Neural progenitor cell (in vitro differentiated cells): ENCODE data around the gene MTR.

Experiments used
- EZH2 ChIP-seq: fragments of 200-600 bp; sonication (generic); IDR thresholded peaks from 2 replicates; pipeline ENCODE4 v1.6.1; 2017; ENCODE audit warnings: antibody characterized with exemption, mild to moderate bottlenecking, moderate library complexity
- EZH2phosphoT487 ChIP-seq: fragments of 200-600 bp; sonication (generic); IDR thresholded peaks from 2 replicates; pipeline ENCODE4 v1.6.1; 2017; ENCODE audit warnings: antibody characterized with exemption
- TF ChIP-seq, protein P1 (sequence below): fragments of 200-600 bp; sonication (generic); IDR thresholded peaks from 2 replicates; pipeline ENCODE4 v1.5.1; 2017; ENCODE audit warnings: antibody characterized with exemption, mild to moderate bottlenecking

DNA sequence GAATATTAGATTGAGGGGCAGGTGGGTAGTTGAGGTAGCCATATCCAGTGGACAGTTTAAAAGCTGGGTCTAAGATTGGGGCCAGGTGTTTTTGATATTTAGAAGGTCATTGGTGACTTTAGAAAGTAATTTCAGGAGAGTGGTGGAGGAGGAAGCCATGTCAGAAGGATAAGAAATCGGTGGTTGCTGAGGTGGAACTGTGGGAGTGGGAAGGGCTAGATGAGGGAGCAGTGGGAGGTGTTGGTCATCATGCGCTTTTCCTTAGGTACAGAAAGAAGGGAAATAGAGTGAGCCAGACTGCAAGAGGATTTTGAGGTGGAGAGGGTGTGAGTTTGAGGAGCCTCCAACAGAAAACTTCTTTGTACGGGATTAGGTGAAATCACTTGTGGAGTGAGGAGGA lies 7.2 kb downstream of the MTR start:
- TF ChIP-seq, protein P1, sequence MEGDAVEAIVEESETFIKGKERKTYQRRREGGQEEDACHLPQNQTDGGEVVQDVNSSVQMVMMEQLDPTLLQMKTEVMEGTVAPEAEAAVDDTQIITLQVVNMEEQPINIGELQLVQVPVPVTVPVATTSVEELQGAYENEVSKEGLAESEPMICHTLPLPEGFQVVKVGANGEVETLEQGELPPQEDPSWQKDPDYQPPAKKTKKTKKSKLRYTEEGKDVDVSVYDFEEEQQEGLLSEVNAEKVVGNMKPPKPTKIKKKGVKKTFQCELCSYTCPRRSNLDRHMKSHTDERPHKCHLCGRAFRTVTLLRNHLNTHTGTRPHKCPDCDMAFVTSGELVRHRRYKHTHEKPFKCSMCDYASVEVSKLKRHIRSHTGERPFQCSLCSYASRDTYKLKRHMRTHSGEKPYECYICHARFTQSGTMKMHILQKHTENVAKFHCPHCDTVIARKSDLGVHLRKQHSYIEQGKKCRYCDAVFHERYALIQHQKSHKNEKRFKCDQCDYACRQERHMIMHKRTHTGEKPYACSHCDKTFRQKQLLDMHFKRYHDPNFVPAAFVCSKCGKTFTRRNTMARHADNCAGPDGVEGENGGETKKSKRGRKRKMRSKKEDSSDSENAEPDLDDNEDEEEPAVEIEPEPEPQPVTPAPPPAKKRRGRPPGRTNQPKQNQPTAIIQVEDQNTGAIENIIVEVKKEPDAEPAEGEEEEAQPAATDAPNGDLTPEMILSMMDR: no peak
- TF ChIP-seq EZH2phosphoT487 (no peak), EZH2 (no peak)
